ENCODE data around the gene TMEM236. TPM values are rescaled to one million over a fixed set of nuclear protein-coding genes. Genes with fewer than 3 reads are reported as not detected.
A peak's percentile ranks its signal among the peaks of the same experiment; 100 is the strongest.

TMEM236 gene
- total and polyA plus RNA-seq, 2 experiments from 2014 or later: 0.20 TPM; not detected in 1

- DNase-seq (ENCODE audit: low read depth in 1 of 2, low spot score in 1 of 2): peak in 1 of 2 donors; percentile 25
- Histone ChIP-seq H3K4me1 (ENCODE audit: low read depth) (peaks cover 8% of the 10 kb centered on the region), H3K9me3 (ENCODE audit: low read depth) (no peaks in the 10 kb centered on the region), H3K27me3 (no peaks in the 10 kb centered on the region), H3K27ac (no peak overlapping the region), H3K36me3 (no peaks in the 10 kb centered on the region), H3K4me3 (no peak overlapping the region)
- no peak for TF ChIP-seq CTCF (IDR thresholded peaks at IDR 0.05; ENCODE audit: low read depth, low read length)
Observed at GRCh38 chr10:17782921-17783665, 31.1 kb downstream of the TMEM236 start.

- DNase-seq (ENCODE audit: low read depth in 1 of 2, low spot score in 1 of 2): no peak
- H3K27me3 ChIP-seq: no peaks in the 10 kb centered on the region
- no peaks in the 10 kb centered on the region for H3K36me3 ChIP-seq
- no peak for TF ChIP-seq CTCF (IDR thresholded peaks at IDR 0.05; ENCODE audit: low read depth, low read length)
- H3K27ac ChIP-seq: no peak overlapping the region
- H3K4me1 ChIP-seq (ENCODE audit: low read depth): peaks cover 8% of the 10 kb centered on the region
- no peaks in the 10 kb centered on the region for H3K9me3 ChIP-seq (ENCODE audit: low read depth)
- H3K4me3 ChIP-seq: no peak overlapping the region
Observed at GRCh38 chr10:17783751-17784150, 31.8 kb downstream of the TMEM236 start.

- H3K36me3 ChIP-seq: no peaks in the 10 kb centered on the region
- TF ChIP-seq CTCF (IDR thresholded peaks at IDR 0.05; ENCODE audit: low read depth, low read length): no peak
- no peaks in the 10 kb centered on the region for H3K27me3 ChIP-seq
- peaks cover 8% of the 10 kb centered on the region for H3K4me1 ChIP-seq (ENCODE audit: low read depth)
- H3K4me3 ChIP-seq: no peak overlapping the region
- peak in 1 of 2 donors; percentile 42 for DNase-seq (ENCODE audit: low read depth in 1 of 2, low spot score in 1 of 2)
- no peak overlapping the region for H3K27ac ChIP-seq
- no peaks in the 10 kb centered on the region for H3K9me3 ChIP-seq (ENCODE audit: low read depth)
Observed at GRCh38 chr10:17784688-17785087, 32.7 kb downstream of the TMEM236 start.

- no peak overlapping the region for H3K27ac ChIP-seq
Observed at GRCh38 chr10:17785276-17785930, 33.4 kb downstream of the TMEM236 start.

More at GRCh38 chr10:17785276-17785930, 33.4 kb downstream of the TMEM236 start:
- TF ChIP-seq CTCF (IDR thresholded peaks at IDR 0.05; ENCODE audit: low read depth, low read length): no peak
- no peaks in the 10 kb centered on the region for H3K27me3 ChIP-seq
- peaks cover 8% of the 10 kb centered on the region for H3K4me1 ChIP-seq (ENCODE audit: low read depth)
- DNase-seq (ENCODE audit: low read depth in 1 of 2, low spot score in 1 of 2): no peak
- no peaks in the 10 kb centered on the region for H3K36me3 ChIP-seq
- H3K4me3 ChIP-seq: no peak overlapping the region
- H3K9me3 ChIP-seq (ENCODE audit: low read depth): no peaks in the 10 kb centered on the region
